Heart left ventricle (tissue), 16 donors: ENCODE results near the gene EXO5. TPM values are rescaled to one million over a fixed set of nuclear protein-coding genes. Genes with fewer than 3 reads are reported as not detected.

Source experiments
- ATAC-seq, 4 donors: fragments of 200-7000 bp; cut with Tn5 transposase; one replicate each; pipeline ENCODE4 v1.9.1; 2020 to 2022; ENCODE audit warnings: moderate library complexity in 4 of 4, mild to moderate bottlenecking in 3 of 4, moderate number of reproducible peaks in 1 of 4
- DNase-seq, 5 donors: peaks; one replicate each; pipeline ENCODE4 v3.0.0-alpha.2; 2020
- H3K27ac ChIP-seq, 12 donors: fragments of 200-600 bp; sonication (generic) in 4 of 12; one replicate each; pipeline versions ENCODE4 v1.5.0 to v1.8.0; 2016 to 2022; ENCODE audit warnings: mild to moderate bottlenecking in 2 of 12
- H3K27me3 ChIP-seq, 9 donors: fragments of 200-600 bp; sonication (generic) in 2 of 9; one replicate each; pipeline versions ENCODE4 v1.5.1 to v1.8.0; 2016 to 2022; ENCODE audit warnings: mild to moderate bottlenecking in 3 of 9
- H3K36me3 ChIP-seq, 9 donors: fragments of 200-600 bp; sonication (generic) in 2 of 9; one replicate each; pipeline versions ENCODE4 v1.5.0 to v1.8.0; 2018 to 2022; ENCODE audit warnings: mild to moderate bottlenecking in 2 of 9
- H3K4me1 ChIP-seq, 12 donors: fragments of 200-600 bp; sonication (generic) in 4 of 12; one replicate each; pipeline versions ENCODE4 v1.5.0 to v1.8.0; 2016 to 2022; ENCODE audit warnings: mild to moderate bottlenecking in 3 of 12
- H3K4me3 ChIP-seq, 12 donors: fragments of 200-600 bp; sonication (generic) in 4 of 12; one replicate each; pipeline versions ENCODE4 v1.5.0 to v1.8.0; 2017 to 2022; ENCODE audit warnings: mild to moderate bottlenecking in 9 of 12, moderate library complexity in 4 of 12
- H3K9me3 ChIP-seq, 12 donors: fragments of 200-600 bp; sonication (generic) in 4 of 12; one replicate each; pipeline versions ENCODE4 v1.5.0 to v1.8.0; 2016 to 2022; ENCODE audit warnings: mild to moderate bottlenecking in 1 of 12
- CTCF ChIP-seq, 12 donors: fragments of 200-600 bp; sonication (generic) in 4 of 12; IDR thresholded peaks; one replicate each; pipeline versions ENCODE4 v1.5.0 to v1.8.0; 2018 to 2022; ENCODE audit warnings: antibody characterized with exemption in 12 of 12, mild to moderate bottlenecking in 5 of 12
- POLR2A ChIP-seq, 2 donors: fragments of 450-650 bp; IDR thresholded peaks; one replicate each; pipeline ENCODE4 v1.6.1; 2017; ENCODE audit warnings: antibody characterized with exemption in 2 of 2, mild to moderate bottlenecking in 2 of 2, moderate library complexity in 2 of 2
- WGBS, 4 donors: extraction: QIAGEN DNeasy Blood & Tissue Kit in 2 of 4; methylation state at CpG; one replicate each; pipeline versions ENCODE4 v1.1.5 to v1.1.7; 2013 to 2018; 5-methylcytosine and 5-hydroxymethylcytosine counted together
- intact Hi-C, 10 donors: fragments of 100-400 bp; cut with DNase I; formaldehyde crosslinking; loops; one replicate each; pipeline versions ENCODE4 v1.11.1 to v1.14.2; 2022
- polyA plus RNA-seq, 2 donors: library from polyadenylated mRNA; stranded (reverse); fragments of 200-250 nt; gene quantifications; one replicate each; pipeline ENCODE4 v1.2.3, GENCODE V29; 2013
- total RNA-seq, 9 donors: library from RNA; depleted of rRNA in 2 of 9; stranded (reverse); fragments of >200 nt in 2 of 9; fragmentation: NEBNext Ultra II Directional in 3 of 9; extraction: Animal tissue kit (Norgen Biotek cat#: 25700) in 3 of 9; gene quantifications; one replicate each; pipeline versions ENCODE4 v1.1.0 to v1.2.4, GENCODE V29; 2016 to 2023
- donor health status: ischemic (EF 13 %, LVEDD 7.1; RV severe dilation, severe dysfunction).
- donor health status: healthy with polysubstance abuse.
- donor health status: DM: no; HTN: yes; CAD: no.
- donor health status: DM: no; HTN: no; CAD: no.
- donor health status: ischemic (EF 25% LVEDD 6.9; RV normal size, moderate dysfunction).
- donor health status: ischemic (EF 25% LVEDD 5.7; RV mildly dilated, moderate dysfunction).
- donor health status: healthy.
- donor health status: DM: yes; HTN: yes; CAD: no.
- donor health status: ischemic (EF 35%, LVEDD 5.7; RV mildly dilated, moderate dysfunction).
- donor health status: nonischemic (EF 11% LVEDD 7.7; RV severe dilation, severe dysfunction).
- donor health status: DM: yes; HTN: yes; CAD: no.
- donor health status: PGD.
- donor health status: ischemic (EF 29% LVEDD 5.4; RV normal size, mild dysfunction).
- donor health status: nonischemic (EF 23%, LVEDD 6.1; RV moderate dilation, normal function).

The EXO5 gene
- total and polyA plus RNA-seq, 11 donors = 1.7 to 6.4 (median 5.1) TPM

- Histone ChIP-seq H3K4me3 (no peak overlapping the region), H3K36me3 (no peaks in the 10 kb centered on the region), H3K4me1 (no peaks in the 10 kb centered on the region), H3K27me3 (no peaks in the 10 kb centered on the region), H3K9me3 (no peaks in the 10 kb centered on the region), H3K27ac (no peak overlapping the region)
- WGBS, 4 donors = 79 to 84% (median 83%) methylated on average over 4 of the region's 4 CpGs
- intact Hi-C loops = no loop called here
- no peak for TF ChIP-seq POLR2A (IDR thresholded peaks at IDR 0.05)
- no peak for TF ChIP-seq CTCF (IDR thresholded peaks at IDR 0.05)
- ATAC-seq (no peak), DNase-seq (no peak)
Observed at GRCh38 chr1:40563266-40563665, 54.7 kb downstream of the EXO5 start.

GRCh38 chr1:40564506-40564905, 55.9 kb downstream of the EXO5 start:
- TF ChIP-seq CTCF (IDR thresholded peaks at IDR 0.05) = no peak
- no peaks in the 10 kb centered on the region for H3K4me1 ChIP-seq
- H3K9me3 ChIP-seq = no peaks in the 10 kb centered on the region
- intact Hi-C loops = no loop called here
- WGBS, 4 donors = 68 to 74% (median 71%) methylated on average over 3 of the region's 3 CpGs
- H3K27ac ChIP-seq = no peak overlapping the region
- no peak for DNase-seq
- H3K36me3 ChIP-seq = no peaks in the 10 kb centered on the region
- no peak for ATAC-seq
- no peak overlapping the region for H3K4me3 ChIP-seq
- H3K27me3 ChIP-seq = no peaks in the 10 kb centered on the region

GRCh38 chr1:40564913-40565312, 56.3 kb downstream of the EXO5 start:
- no peak for DNase-seq
- no peaks in the 10 kb centered on the region for H3K27me3 ChIP-seq
- no peaks in the 10 kb centered on the region for H3K4me1 ChIP-seq
- intact Hi-C loops = no loop called here
- ATAC-seq = no peak
- H3K27ac ChIP-seq = no peak overlapping the region
- TF ChIP-seq POLR2A (IDR thresholded peaks at IDR 0.05) (no peak), CTCF (IDR thresholded peaks at IDR 0.05) (no peak)
- H3K4me3 ChIP-seq = no peak overlapping the region
- WGBS, 4 donors = 86 to 94% (median 88%) methylated on average over 3 of the region's 3 CpGs
- H3K9me3 ChIP-seq = no peaks in the 10 kb centered on the region
- H3K36me3 ChIP-seq = no peaks in the 10 kb centered on the region

Other genes with a start within 250 kb of the EXO5 start
- gene COL9A2, start 191.5 kb upstream of the EXO5 start, total RNA-seq = 1 to 10 TPM in 1 of 9 donors, under 1 TPM in 7, not detected in 1; 0.14 to 1.4 (median 0.50) TPM
- gene COL9A2, start 191.5 kb upstream of the EXO5 start, polyA plus RNA-seq = under 1 TPM; 0.26 to 0.91 TPM
- 10 to 100 TPM in 8 of 9 donors, 1 to 10 TPM in 1; 9.9 to 44.4 (median 12.9) TPM for gene SMAP2, start 135.0 kb upstream of the EXO5 start, total RNA-seq
- gene SMAP2, start 135.0 kb upstream of the EXO5 start, polyA plus RNA-seq = 10 to 100 TPM in 1 of 2 donors, 1 to 10 TPM in 1; 8.9 to 24.5 TPM
- gene ZFP69B, start 58.3 kb upstream of the EXO5 start, total RNA-seq = 1 to 10 TPM in 5 of 9 donors, under 1 TPM in 4; 0.44 to 2.6 (median 1.1) TPM
- gene ZFP69B, start 58.3 kb upstream of the EXO5 start, polyA plus RNA-seq = 1 to 10 TPM in 1 of 2 donors, under 1 TPM in 1; 0.42 to 1.5 TPM
- gene ZFP69, start 31.5 kb upstream of the EXO5 start, total RNA-seq = 1 to 10 TPM in 8 of 9 donors, under 1 TPM in 1; 0.75 to 3.1 (median 2.0) TPM
- gene ZFP69, start 31.5 kb upstream of the EXO5 start, polyA plus RNA-seq = 1 to 10 TPM; 1.4 to 1.7 TPM
- 10 to 100 TPM in 2 of 9 donors, 1 to 10 TPM in 7; 5.2 to 12.1 (median 8.5) TPM for gene ZNF684, start 22.9 kb downstream of the EXO5 start, total RNA-seq
- 1 to 10 TPM; 4.5 to 6.2 TPM for gene ZNF684, start 22.9 kb downstream of the EXO5 start, polyA plus RNA-seq
- gene RIMS3, start 156.9 kb downstream of the EXO5 start, total RNA-seq = 1 to 10 TPM in 5 of 9 donors, under 1 TPM in 4; 0.56 to 3.0 (median 1.1) TPM
- gene RIMS3, start 156.9 kb downstream of the EXO5 start, polyA plus RNA-seq = under 1 TPM; 0.23 to 0.30 TPM
- 10 to 100 TPM; 52.6 to 82.8 (median 69.4) TPM for gene NFYC, start 182.9 kb downstream of the EXO5 start, total RNA-seq
- 10 to 100 TPM; 45.2 to 52.8 TPM for gene NFYC, start 182.9 kb downstream of the EXO5 start, polyA plus RNA-seq